ENCODE results near the gene CSF3.

Gene CSF3

GRCh38 chr17:40015005-40015997 lies at the start of gene CSF3:
Gene CSF3, plus strand, starts transcription at chr17:40015440. Its CDS starts 35 bp downstream, at chr17:40015475.
- peak; percentile 42 for DNase-seq

- DNase-seq = no peak
These were observed 48.5 kb upstream of the CSF3 start for GRCh38 chr17:39966771-39967170.

GRCh38 chr17:39968761-39969160 lies 46.5 kb upstream of the CSF3 start:
- DNase-seq = no peak

- no peak for DNase-seq
These were observed 45.9 kb upstream of the CSF3 start for GRCh38 chr17:39969375-39969774.

GRCh38 chr17:39970157-39970692 lies 45.0 kb upstream of the CSF3 start:
- no peak for DNase-seq

- DNase-seq = no peak
These were observed 44.1 kb upstream of the CSF3 start for GRCh38 chr17:39971076-39971603.

GRCh38 chr17:39972271-39972670 lies 43.0 kb upstream of the CSF3 start:
- DNase-seq = no peak

- no peak for DNase-seq
These were observed 41.7 kb upstream of the CSF3 start for GRCh38 chr17:39973496-39973895.

- no peak for DNase-seq
These were observed 40.8 kb upstream of the CSF3 start for GRCh38 chr17:39974433-39974832.

- DNase-seq = no peak
These were observed 39.4 kb upstream of the CSF3 start for GRCh38 chr17:39975801-39976200.

- DNase-seq = no peak
These were observed 36.1 kb upstream of the CSF3 start for GRCh38 chr17:39979016-39979670.

- DNase-seq = no peak
These were observed 35.3 kb upstream of the CSF3 start for GRCh38 chr17:39979893-39980350.

- peak; percentile 99 for DNase-seq
These were observed 34.7 kb upstream of the CSF3 start, which contains the start of gene PSMD3 for GRCh38 chr17:39980351-39981206. Gene PSMD3, plus strand, starts transcription at chr17:39980807. Its CDS starts 164 bp downstream, at chr17:39980971.

GRCh38 chr17:39981207-39981741 lies 34.0 kb upstream of the CSF3 start:
- DNase-seq = no peak

GRCh38 chr17:39981766-39982375 lies 33.4 kb upstream of the CSF3 start:
- DNase-seq = no peak

- no peak for DNase-seq
These were observed 26.9 kb upstream of the CSF3 start for GRCh38 chr17:39988206-39988810.

GRCh38 chr17:39994448-39994847 lies 20.8 kb upstream of the CSF3 start:
- DNase-seq = no peak

GRCh38 chr17:39995438-39995837 lies 19.8 kb upstream of the CSF3 start:
- no peak for DNase-seq

- no peak for DNase-seq
These were observed 19.1 kb upstream of the CSF3 start for GRCh38 chr17:39996162-39996561.

GRCh38 chr17:39996800-39997199 lies 18.4 kb upstream of the CSF3 start:
- no peak for DNase-seq

GRCh38 chr17:39997543-39997942 lies 17.7 kb upstream of the CSF3 start:
- DNase-seq = no peak

Data from NCI-H774 (cell line).